ENCODE data around the gene HDAC11. TPM values are rescaled to one million over a fixed set of nuclear protein-coding genes. Genes with fewer than 3 reads are reported as not detected.

Gene HDAC11
- total RNA-seq, 6 donors from 2014 or later, result 11.5 to 28.1 (median 18.0) TPM

GRCh38 chr3:13492048-13492447 is 11.9 kb downstream of the HDAC11 start:
- Histone ChIP-seq H3K9me3 (no peaks in the 10 kb centered on the region), H3K36me3 (peaks cover 0 to 8% (median 3%) of the 10 kb centered on the region in 4 donors), H3K4me1 (peaks cover 4 to 7% (median 5%) of the 10 kb centered on the region in 4 donors), H3K4me3 (no peak overlapping the region), H3K27ac (no peak overlapping the region), H3K27me3 (no peaks in the 10 kb centered on the region)
- DNase-seq (no peak), ATAC-seq (ENCODE audit: low FRiP score in 2 of 2) (no peak)
- TF ChIP-seq POLR2A (IDR thresholded peaks at IDR 0.05) (no peak), EP300 (IDR thresholded peaks at IDR 0.05) (no peak), POLR2AphosphoS5 (IDR thresholded peaks at IDR 0.05) (no peak), CTCF (IDR thresholded peaks at IDR 0.05) (no peak)
- 83 to 94% methylated on average over 2 to 6 of the region's 6 CpGs for WGBS, 2 donors

- 88 to 94% methylated on average over 10 to 15 of the region's 15 CpGs for WGBS, 2 donors
- no peak for DNase-seq
- peaks cover 0 to 8% (median 3%) of the 10 kb centered on the region in 4 donors for H3K36me3 ChIP-seq
- no peaks in the 10 kb centered on the region for H3K9me3 ChIP-seq
- H3K4me3 ChIP-seq, result no peak overlapping the region
- H3K4me1 ChIP-seq, result peaks cover 4 to 7% (median 5%) of the 10 kb centered on the region in 4 donors
- no peaks in the 10 kb centered on the region for H3K27me3 ChIP-seq
- ATAC-seq (ENCODE audit: low FRiP score in 2 of 2), result no peak
- no peak overlapping the region for H3K27ac ChIP-seq
- TF ChIP-seq CTCF (IDR thresholded peaks at IDR 0.05) (no peak), POLR2A (IDR thresholded peaks at IDR 0.05) (no peak), EP300 (IDR thresholded peaks at IDR 0.05) (no peak), POLR2AphosphoS5 (IDR thresholded peaks at IDR 0.05) (no peak)
Measured at GRCh38 chr3:13492976-13493866, 13.1 kb downstream of the HDAC11 start.

- peaks cover 0 to 10% (median 5%) of the 10 kb centered on the region in 4 donors for H3K36me3 ChIP-seq
- H3K9me3 ChIP-seq, result no peaks in the 10 kb centered on the region
- no peak for TF ChIP-seq EP300 (IDR thresholded peaks at IDR 0.05)
- TF ChIP-seq POLR2AphosphoS5 (IDR thresholded peaks at IDR 0.05), result no peak
- no peak for TF ChIP-seq POLR2A (IDR thresholded peaks at IDR 0.05)
- TF ChIP-seq CTCF (IDR thresholded peaks at IDR 0.05), result no peak
- 84 to 87% methylated on average over 15 of the region's 15 CpGs for WGBS, 2 donors
- no peak overlapping the region for H3K4me3 ChIP-seq
- ATAC-seq (ENCODE audit: low FRiP score in 2 of 2) (no peak), DNase-seq (no peak)
- no peaks in the 10 kb centered on the region for H3K27me3 ChIP-seq
- peaks cover 4 to 7% (median 5%) of the 10 kb centered on the region in 4 donors for H3K4me1 ChIP-seq
- H3K27ac ChIP-seq, result no peak overlapping the region
Measured at GRCh38 chr3:13493867-13494441, 13.8 kb downstream of the HDAC11 start.

GRCh38 chr3:13494463-13495350 is 14.6 kb downstream of the HDAC11 start:
- ATAC-seq (ENCODE audit: low FRiP score in 2 of 2) (peak in 1 of 2 donors; percentile 50), DNase-seq (peak in 1 of 2 donors; percentile 70)
- Histone ChIP-seq H3K27ac (no peak overlapping the region), H3K9me3 (no peaks in the 10 kb centered on the region), H3K4me1 (peaks cover 4 to 7% (median 5%) of the 10 kb centered on the region in 4 donors), H3K36me3 (peaks cover 0 to 10% (median 4%) of the 10 kb centered on the region in 4 donors), H3K27me3 (no peaks in the 10 kb centered on the region), H3K4me3 (no peak overlapping the region)
- 68 to 71% methylated on average over 5 of the region's 11 CpGs for WGBS, 2 donors
- TF ChIP-seq CTCF (IDR thresholded peaks at IDR 0.05) (peak in 4 of 6 experiments; percentile 10 to 50 (median 29)), POLR2AphosphoS5 (IDR thresholded peaks at IDR 0.05) (no peak), POLR2A (IDR thresholded peaks at IDR 0.05) (no peak)

All from upper lobe of left lung (tissue), 6 donors.